PC-9 (cell line): Measurements from ENCODE around the gene CFAP210.

ENCODE experiments used
- EZH2 ChIP-seq: fragments of 200-600 bp; sonication (generic); IDR thresholded peaks from 2 replicates; pipeline ENCODE4 v1.8.0; 2017; ENCODE audit warnings: antibody characterized with exemption, low read depth
- TF ChIP-seq, protein P1 (sequence below): fragments of 200-600 bp; sonication (generic); conservative IDR thresholded peaks from 2 replicates; pipeline ENCODE4 v1.6.1; 2017; ENCODE audit warnings: mixed run types, antibody characterized with exemption, mild to moderate bottlenecking, moderate library complexity

DNA sequence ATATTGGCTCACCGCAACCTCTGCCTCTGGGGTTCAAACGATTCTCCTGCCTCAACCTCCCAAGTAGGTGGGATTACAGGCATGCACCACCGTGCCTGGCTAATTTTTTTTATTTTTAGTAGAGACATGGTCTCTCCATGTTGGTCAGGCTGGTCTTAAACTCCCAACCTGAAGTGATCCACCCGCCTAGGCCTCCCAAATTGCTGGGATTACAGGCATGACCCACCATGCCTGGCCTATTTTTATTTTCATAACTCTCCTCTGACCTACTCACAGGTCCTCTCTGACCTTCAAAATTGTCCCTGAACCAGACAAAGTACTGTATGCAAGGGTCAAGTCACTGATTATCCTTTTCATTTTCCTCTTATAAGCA lies 23.5 kb upstream of the CFAP210 start:
- TF ChIP-seq, protein P1, sequence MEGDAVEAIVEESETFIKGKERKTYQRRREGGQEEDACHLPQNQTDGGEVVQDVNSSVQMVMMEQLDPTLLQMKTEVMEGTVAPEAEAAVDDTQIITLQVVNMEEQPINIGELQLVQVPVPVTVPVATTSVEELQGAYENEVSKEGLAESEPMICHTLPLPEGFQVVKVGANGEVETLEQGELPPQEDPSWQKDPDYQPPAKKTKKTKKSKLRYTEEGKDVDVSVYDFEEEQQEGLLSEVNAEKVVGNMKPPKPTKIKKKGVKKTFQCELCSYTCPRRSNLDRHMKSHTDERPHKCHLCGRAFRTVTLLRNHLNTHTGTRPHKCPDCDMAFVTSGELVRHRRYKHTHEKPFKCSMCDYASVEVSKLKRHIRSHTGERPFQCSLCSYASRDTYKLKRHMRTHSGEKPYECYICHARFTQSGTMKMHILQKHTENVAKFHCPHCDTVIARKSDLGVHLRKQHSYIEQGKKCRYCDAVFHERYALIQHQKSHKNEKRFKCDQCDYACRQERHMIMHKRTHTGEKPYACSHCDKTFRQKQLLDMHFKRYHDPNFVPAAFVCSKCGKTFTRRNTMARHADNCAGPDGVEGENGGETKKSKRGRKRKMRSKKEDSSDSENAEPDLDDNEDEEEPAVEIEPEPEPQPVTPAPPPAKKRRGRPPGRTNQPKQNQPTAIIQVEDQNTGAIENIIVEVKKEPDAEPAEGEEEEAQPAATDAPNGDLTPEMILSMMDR = no peak
- no peak for TF ChIP-seq EZH2
